Neural progenitor cell (in vitro differentiated cells): Measurements from ENCODE around the gene SLAIN2. TPM values are rescaled to one million over a fixed set of nuclear protein-coding genes. Genes with fewer than 3 reads are reported as not detected.

Source experiments
- DNase-seq: peaks from one replicate; pipeline ENCODE4 v3.0.0-alpha.2; 2016; ENCODE audit warnings: low spot score
- H2AFZ ChIP-seq: fragments of 200-600 bp; sonication (generic); replicated peaks from 2 replicates; pipeline ENCODE4 v1.6.1; 2016; ENCODE audit warnings: antibody characterized with exemption
- H3F3A ChIP-seq: fragments of 200-600 bp; sonication (generic); 2 replicates; pipeline ENCODE4 v1.6.1; 2016; ENCODE audit warnings: antibody characterized with exemption, low read depth
- H3K27ac ChIP-seq: fragments of 200-600 bp; sonication (generic); 2 replicates; pipeline ENCODE4 v1.5.1; 2016; ENCODE audit warnings: mild to moderate bottlenecking
- H3K27me3 ChIP-seq: fragments of 200-600 bp; sonication (generic); 2 replicates; pipeline ENCODE4 v1.6.1; 2016; ENCODE audit warnings: mild to moderate bottlenecking, moderate library complexity
- H3K36me3 ChIP-seq: fragments of 200-600 bp; sonication (generic); 2 replicates; pipeline ENCODE4 v1.5.1; 2016
- H3K4me1 ChIP-seq: fragments of 200-600 bp; sonication (generic); 2 replicates; pipeline ENCODE4 v1.6.1; 2016; ENCODE audit warnings: mixed run types
- H3K4me2 ChIP-seq: fragments of 200-600 bp; sonication (generic); 2 replicates; pipeline ENCODE4 v1.6.1; 2016
- H3K4me3 ChIP-seq: fragments of 200-600 bp; sonication (generic); 2 replicates; pipeline ENCODE4 v1.5.1; 2016
- H3K79me2 ChIP-seq: fragments of 200-600 bp; sonication (generic); 2 replicates; pipeline ENCODE4 v1.6.1; 2016; ENCODE audit warnings: low read depth
- H3K9ac ChIP-seq: fragments of 200-600 bp; sonication (generic); 2 replicates; pipeline ENCODE4 v1.6.1; 2016
- H3K9me3 ChIP-seq: fragments of 200-600 bp; sonication (generic); 2 replicates; pipeline ENCODE4 v1.5.1; 2016; ENCODE audit warnings: low read depth
- H4K20me1 ChIP-seq: fragments of 200-600 bp; sonication (generic); 2 replicates; pipeline ENCODE4 v1.6.1; 2016; ENCODE audit warnings: low read depth
- H3K27ac Mint-ChIP-seq: 3 replicates; pipeline ENCODE4 v1.8.0; 2021; ENCODE audit warnings: mixed read lengths
- H3K27me3 Mint-ChIP-seq: 2 replicates; pipeline ENCODE4 v1.8.0; 2022; ENCODE audit warnings: low read depth, mild to moderate bottlenecking, inconsistent platforms, moderate library complexity, mixed read lengths; ENCODE audit not compliant: insufficient read depth
- H3K36me3 Mint-ChIP-seq: 3 replicates; pipeline ENCODE4 v1.8.0; 2021; ENCODE audit warnings: mixed read lengths
- H3K4me1 Mint-ChIP-seq: 3 replicates; pipeline ENCODE4 v1.8.0; 2021; ENCODE audit warnings: mixed read lengths
- H3K4me3 Mint-ChIP-seq: 3 replicates; pipeline ENCODE4 v1.8.0; 2021; ENCODE audit warnings: mild to moderate bottlenecking, moderate library complexity, mixed read lengths
- H3K9me3 Mint-ChIP-seq: 3 replicates; pipeline ENCODE4 v1.8.0; 2020; ENCODE audit warnings: mixed read lengths
- EZH2 ChIP-seq: fragments of 200-600 bp; sonication (generic); IDR thresholded peaks from 2 replicates; pipeline ENCODE4 v1.6.1; 2017; ENCODE audit warnings: antibody characterized with exemption, mild to moderate bottlenecking, moderate library complexity
- EZH2phosphoT487 ChIP-seq: fragments of 200-600 bp; sonication (generic); IDR thresholded peaks from 2 replicates; pipeline ENCODE4 v1.6.1; 2017; ENCODE audit warnings: antibody characterized with exemption
- total RNA-seq: library from RNA; depleted of rRNA; stranded (reverse); fragments of >200 nt; gene quantifications from 2 replicates; pipeline ENCODE4 v1.2.3, GENCODE V29; 2015; ENCODE audit warnings: low replicate concordance
- TF ChIP-seq, protein P1 (sequence below): fragments of 200-600 bp; sonication (generic); IDR thresholded peaks from 2 replicates; pipeline ENCODE4 v1.5.1; 2017; ENCODE audit warnings: antibody characterized with exemption, mild to moderate bottlenecking

Gene SLAIN2
- total RNA-seq, 1 donor from 2014 or later, result 25.4 TPM

DNA sequence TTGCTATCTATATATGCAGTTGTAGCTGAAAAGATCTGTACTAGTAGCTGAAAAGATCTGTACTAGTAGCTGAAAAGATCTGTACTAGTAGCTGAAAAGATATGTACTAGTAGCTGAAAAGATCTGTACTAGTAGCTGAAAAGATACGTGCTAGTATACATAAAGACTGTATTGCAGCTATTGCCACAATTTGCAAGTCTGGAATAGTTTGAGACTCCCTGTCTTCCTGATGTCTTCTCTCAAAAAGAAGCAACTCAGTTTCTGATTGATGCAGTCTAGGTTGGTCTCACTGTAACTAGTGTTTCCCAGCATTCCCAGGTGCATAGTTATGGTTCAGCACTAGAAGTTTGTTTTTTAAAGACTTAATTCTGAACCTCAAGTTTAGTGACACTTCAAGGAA is 15.0 kb downstream of the SLAIN2 start:
- no peak overlapping the region for H3K4me2 ChIP-seq
- H3K4me3 Mint-ChIP-seq, result no peak overlapping the region
- H3K36me3 ChIP-seq, result no peaks in the 10 kb centered on the region
- no peak overlapping the region for H3K4me3 ChIP-seq
- H4K20me1 ChIP-seq, result peaks cover 24% of the 10 kb centered on the region
- H3K9me3 ChIP-seq, result no peaks in the 10 kb centered on the region
- TF ChIP-seq EZH2phosphoT487 (no peak), EZH2 (no peak)
- TF ChIP-seq, protein P1, sequence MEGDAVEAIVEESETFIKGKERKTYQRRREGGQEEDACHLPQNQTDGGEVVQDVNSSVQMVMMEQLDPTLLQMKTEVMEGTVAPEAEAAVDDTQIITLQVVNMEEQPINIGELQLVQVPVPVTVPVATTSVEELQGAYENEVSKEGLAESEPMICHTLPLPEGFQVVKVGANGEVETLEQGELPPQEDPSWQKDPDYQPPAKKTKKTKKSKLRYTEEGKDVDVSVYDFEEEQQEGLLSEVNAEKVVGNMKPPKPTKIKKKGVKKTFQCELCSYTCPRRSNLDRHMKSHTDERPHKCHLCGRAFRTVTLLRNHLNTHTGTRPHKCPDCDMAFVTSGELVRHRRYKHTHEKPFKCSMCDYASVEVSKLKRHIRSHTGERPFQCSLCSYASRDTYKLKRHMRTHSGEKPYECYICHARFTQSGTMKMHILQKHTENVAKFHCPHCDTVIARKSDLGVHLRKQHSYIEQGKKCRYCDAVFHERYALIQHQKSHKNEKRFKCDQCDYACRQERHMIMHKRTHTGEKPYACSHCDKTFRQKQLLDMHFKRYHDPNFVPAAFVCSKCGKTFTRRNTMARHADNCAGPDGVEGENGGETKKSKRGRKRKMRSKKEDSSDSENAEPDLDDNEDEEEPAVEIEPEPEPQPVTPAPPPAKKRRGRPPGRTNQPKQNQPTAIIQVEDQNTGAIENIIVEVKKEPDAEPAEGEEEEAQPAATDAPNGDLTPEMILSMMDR, result no peak
- H3K27me3 Mint-ChIP-seq, result no peaks in the 10 kb centered on the region
- no peak for DNase-seq
- H3K27ac ChIP-seq, result no peak overlapping the region
- peaks cover 21% of the 10 kb centered on the region for H3K9me3 Mint-ChIP-seq
- no peaks in the 10 kb centered on the region for H3K4me1 ChIP-seq
- H3K27ac Mint-ChIP-seq, result no peak overlapping the region
- H3K9ac ChIP-seq, result no peak overlapping the region
- peaks cover 24% of the 10 kb centered on the region for H3K36me3 Mint-ChIP-seq
- H3K79me2 ChIP-seq, result peaks cover 100% of the 10 kb centered on the region
- no peak overlapping the region for H2AFZ ChIP-seq
- no peaks in the 10 kb centered on the region for H3K4me1 Mint-ChIP-seq
- peaks cover 5% of the 10 kb centered on the region for H3F3A ChIP-seq
- no peaks in the 10 kb centered on the region for H3K27me3 ChIP-seq

DNA sequence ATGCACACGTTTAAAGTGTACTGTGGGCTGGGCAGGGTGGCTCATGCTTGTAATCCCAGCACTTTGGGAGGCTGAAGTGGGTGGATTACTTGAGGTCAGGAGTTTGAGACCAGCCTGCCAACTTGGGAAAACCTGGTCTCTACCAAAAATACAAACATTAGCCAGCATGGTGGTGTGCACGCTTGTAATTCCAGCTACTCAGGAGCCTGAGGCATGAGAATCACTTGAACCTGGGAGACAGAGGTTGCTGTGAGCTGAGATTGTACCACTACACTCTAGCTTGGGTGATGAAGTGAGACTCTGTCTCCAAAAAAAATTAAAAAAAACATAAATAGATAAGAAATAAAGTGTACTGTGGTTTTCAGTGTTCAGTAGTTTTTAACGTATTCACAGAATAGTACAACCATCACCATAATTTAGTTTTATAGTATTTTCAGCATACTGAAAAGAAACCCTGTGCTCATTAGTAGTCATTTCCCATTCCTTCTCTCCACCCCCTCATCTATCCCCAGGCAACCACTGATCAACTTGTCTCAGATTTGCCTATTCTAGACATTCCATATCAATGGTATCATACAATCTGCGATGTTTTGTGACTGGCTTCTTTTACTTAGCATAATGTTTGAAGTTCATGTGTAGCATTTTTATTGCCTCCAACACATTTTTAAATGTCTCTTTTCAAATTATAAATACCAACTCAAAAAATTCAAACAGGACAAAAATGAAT is 19.1 kb downstream of the SLAIN2 start:
- no peak overlapping the region for H3K4me3 ChIP-seq
- no peaks in the 10 kb centered on the region for H3K36me3 ChIP-seq
- no peak overlapping the region for H2AFZ ChIP-seq
- no peaks in the 10 kb centered on the region for H3K9me3 ChIP-seq
- no peaks in the 10 kb centered on the region for H3K4me1 Mint-ChIP-seq
- no peak overlapping the region for H3K27ac Mint-ChIP-seq
- H3K9me3 Mint-ChIP-seq, result peaks cover 25% of the 10 kb centered on the region
- H3F3A ChIP-seq, result peaks cover 12% of the 10 kb centered on the region
- no peak overlapping the region for H3K4me2 ChIP-seq
- no peaks in the 10 kb centered on the region for H3K27me3 Mint-ChIP-seq
- no peak for TF ChIP-seq EZH2phosphoT487
- DNase-seq, result no peak
- H3K27ac ChIP-seq, result no peak overlapping the region
- H3K27me3 ChIP-seq, result no peaks in the 10 kb centered on the region
- peaks cover 20% of the 10 kb centered on the region for H3K36me3 Mint-ChIP-seq
- no peaks in the 10 kb centered on the region for H3K4me1 ChIP-seq
- peaks cover 80% of the 10 kb centered on the region for H3K79me2 ChIP-seq
- H3K4me3 Mint-ChIP-seq, result no peak overlapping the region
- H3K9ac ChIP-seq, result no peak overlapping the region
- H4K20me1 ChIP-seq, result peaks cover 19% of the 10 kb centered on the region

DNA sequence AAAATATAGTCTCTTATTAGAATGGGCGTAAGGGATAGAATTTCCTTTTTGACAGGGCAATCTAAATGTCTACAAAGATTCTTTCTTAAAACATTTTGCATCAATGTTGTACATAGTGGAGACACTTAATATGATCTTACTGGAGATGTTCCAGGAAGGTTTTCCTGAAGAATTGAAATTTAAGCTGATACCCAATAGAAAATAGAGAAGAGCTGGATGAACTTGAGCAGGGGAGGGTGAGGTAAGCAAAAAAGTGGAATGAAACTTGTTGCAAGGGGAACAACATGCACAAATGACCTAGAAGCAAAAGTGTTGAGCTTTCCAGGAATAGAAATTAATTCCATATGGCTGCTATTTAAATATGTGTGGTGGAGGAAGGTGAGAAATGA is 19.7 kb downstream of the SLAIN2 start:
- no peaks in the 10 kb centered on the region for H3K36me3 ChIP-seq
- no peak for DNase-seq

DNA sequence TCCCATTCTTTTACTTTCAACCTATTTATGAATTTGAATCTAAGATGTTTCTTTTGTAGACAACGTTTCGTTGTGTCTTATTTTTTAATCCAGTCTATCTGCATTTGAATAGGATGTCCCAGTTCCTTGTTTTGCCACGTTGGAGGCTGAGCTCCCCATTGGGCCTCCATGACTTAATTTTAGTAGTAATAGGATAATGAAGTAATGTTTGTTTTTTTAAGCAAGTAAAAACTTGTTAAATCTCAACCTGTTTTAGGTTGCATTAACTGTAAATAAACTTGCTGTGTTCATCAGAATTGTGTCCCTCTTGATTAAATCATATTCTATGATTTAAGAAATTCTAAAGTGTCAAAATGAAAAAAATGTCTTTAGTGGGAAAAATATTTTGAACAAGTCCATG is 25.3 kb downstream of the SLAIN2 start:
- H3K4me1 Mint-ChIP-seq, result no peaks in the 10 kb centered on the region
- no peak overlapping the region for H3K4me3 Mint-ChIP-seq
- H3K9me3 Mint-ChIP-seq, result peaks cover 28% of the 10 kb centered on the region
- H3K27me3 Mint-ChIP-seq, result peaks cover 3% of the 10 kb centered on the region
- H3K27ac Mint-ChIP-seq, result no peak overlapping the region
- no peak overlapping the region for H2AFZ ChIP-seq
- no peaks in the 10 kb centered on the region for H3K9me3 ChIP-seq
- H3K4me3 ChIP-seq, result no peak overlapping the region
- H3K27ac ChIP-seq, result no peak overlapping the region
- peaks cover 21% of the 10 kb centered on the region for H3K4me1 ChIP-seq
- peaks cover 7% of the 10 kb centered on the region for H3F3A ChIP-seq
- no peak overlapping the region for H3K9ac ChIP-seq
- no peaks in the 10 kb centered on the region for H3K27me3 ChIP-seq
- H3K79me2 ChIP-seq, result peaks cover 79% of the 10 kb centered on the region
- H4K20me1 ChIP-seq, result peaks cover 20% of the 10 kb centered on the region
- no peak for DNase-seq
- no peak overlapping the region for H3K4me2 ChIP-seq
- H3K36me3 ChIP-seq, result no peaks in the 10 kb centered on the region
- TF ChIP-seq EZH2 (no peak), EZH2phosphoT487 (no peak)
- TF ChIP-seq, protein P1, result no peak
- H3K36me3 Mint-ChIP-seq, result peaks cover 22% of the 10 kb centered on the region

More for the DNA sequence above, 19.7 kb downstream of the SLAIN2 start:
- Histone ChIP-seq H4K20me1 (peaks cover 15% of the 10 kb centered on the region), H3K4me1 (no peaks in the 10 kb centered on the region), H3K27me3 (no peaks in the 10 kb centered on the region), H3F3A (peaks cover 10% of the 10 kb centered on the region), H3K79me2 (peaks cover 80% of the 10 kb centered on the region), H3K4me2 (no peak overlapping the region), H3K9ac (no peak overlapping the region), H3K4me3 (no peak overlapping the region), H2AFZ (no peak overlapping the region), H3K27ac (no peak overlapping the region), H3K9me3 (no peaks in the 10 kb centered on the region)
- TF ChIP-seq EZH2phosphoT487, result no peak
- TF ChIP-seq, protein P1, result no peak
- no peak for TF ChIP-seq EZH2
- Mint-ChIP-seq H3K4me3 (no peak overlapping the region), H3K36me3 (peaks cover 24% of the 10 kb centered on the region), H3K27ac (no peak overlapping the region), H3K4me1 (no peaks in the 10 kb centered on the region), H3K27me3 (no peaks in the 10 kb centered on the region), H3K9me3 (peaks cover 29% of the 10 kb centered on the region)
